ENCODE data around the gene PPP2R5B. TPM values are rescaled to one million over a fixed set of nuclear protein-coding genes. Genes with fewer than 3 reads are reported as not detected.

PPP2R5B gene
- total RNA-seq, 1 donor from 2014 or later, result 115 TPM

- Histone ChIP-seq H3K27ac (peak overlapping the region; percentile 90 to 92), H3K36me3 (no peaks in the 10 kb centered on the region), H3K27me3 (no peaks in the 10 kb centered on the region), H3K9me3 (no peaks in the 10 kb centered on the region), H3K4me3 (no peak overlapping the region), H3K4me1 (peaks cover 3 to 13% of the 10 kb centered on the region in 2 donors)
- intact Hi-C loops (cut with DNase I), result no loop called here
- no peak for TF ChIP-seq CTCF (IDR thresholded peaks at IDR 0.05)
- no peak for DNase-seq (ENCODE audit: low spot score in 2 of 2)
Observed at GRCh38 chr11:64881476-64881875, 43.0 kb upstream of the PPP2R5B start.

GRCh38 chr11:64882243-64882642 lies 42.2 kb upstream of the PPP2R5B start:
- DNase-seq (ENCODE audit: low spot score in 2 of 2), result no peak
- no peaks in the 10 kb centered on the region for H3K36me3 ChIP-seq
- no peaks in the 10 kb centered on the region for H3K27me3 ChIP-seq
- H3K9me3 ChIP-seq, result no peaks in the 10 kb centered on the region
- H3K4me1 ChIP-seq, result peaks cover 3 to 13% of the 10 kb centered on the region in 2 donors
- peak overlapping the region; percentile 90 to 92 for H3K27ac ChIP-seq
- H3K4me3 ChIP-seq, result no peak overlapping the region
- TF ChIP-seq CTCF (IDR thresholded peaks at IDR 0.05), result no peak
- intact Hi-C loops (cut with DNase I), result loop anchor here (1.0 kb wide), 1 partner anchor 26 kb away; no protein-coding TSS in a partner anchor

DNA sequence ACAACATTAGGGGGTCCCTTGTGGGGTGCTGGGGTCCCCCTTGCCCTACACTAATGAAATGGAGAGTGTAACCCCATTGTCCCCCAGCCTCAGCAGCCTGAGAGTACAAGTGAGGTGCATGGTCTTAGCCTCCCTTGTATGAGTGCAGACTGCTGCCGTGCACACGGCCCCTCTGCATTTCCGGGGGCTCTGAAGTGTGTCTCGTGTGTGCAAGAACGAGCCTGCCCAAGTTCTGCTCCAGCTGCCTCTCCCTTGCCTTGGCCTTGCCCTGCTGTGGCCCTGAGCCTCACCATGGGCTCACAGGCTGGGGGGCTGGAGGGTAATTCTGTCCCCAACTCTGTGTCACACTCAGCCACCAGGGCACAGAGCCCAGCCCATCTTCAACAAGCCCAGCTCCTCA lies 40.9 kb upstream of the PPP2R5B start:
- no peaks in the 10 kb centered on the region for H3K9me3 ChIP-seq
- H3K4me3 ChIP-seq, result no peak overlapping the region
- peak overlapping the region; percentile 90 to 92 for H3K27ac ChIP-seq
- peaks cover 8 to 18% of the 10 kb centered on the region in 2 donors for H3K4me1 ChIP-seq
- intact Hi-C loops (cut with DNase I), result no loop called here
- H3K27me3 ChIP-seq, result no peaks in the 10 kb centered on the region
- H3K36me3 ChIP-seq, result no peaks in the 10 kb centered on the region
- no peak for TF ChIP-seq CTCF (IDR thresholded peaks at IDR 0.05)
- DNase-seq (ENCODE audit: low spot score in 2 of 2), result no peak

- Histone ChIP-seq H3K27me3 (no peaks in the 10 kb centered on the region), H3K27ac (peak overlapping the region; percentile 90 to 92), H3K9me3 (no peaks in the 10 kb centered on the region), H3K36me3 (no peaks in the 10 kb centered on the region), H3K4me1 (peaks cover 8 to 18% of the 10 kb centered on the region in 2 donors), H3K4me3 (no peak overlapping the region)
- TF ChIP-seq CTCF (IDR thresholded peaks at IDR 0.05), result no peak
- intact Hi-C loops (cut with DNase I), result no loop called here
- DNase-seq (ENCODE audit: low spot score in 2 of 2), result no peak
Observed at GRCh38 chr11:64884019-64884418, 40.5 kb upstream of the PPP2R5B start.

GRCh38 chr11:64885367-64886286 lies 38.9 kb upstream of the PPP2R5B start:
- intact Hi-C loops (cut with DNase I), result no loop called here
- H3K36me3 ChIP-seq, result no peaks in the 10 kb centered on the region
- no peak overlapping the region for H3K4me3 ChIP-seq
- DNase-seq (ENCODE audit: low spot score in 2 of 2), result no peak
- H3K27ac ChIP-seq, result no peak overlapping the region
- H3K9me3 ChIP-seq, result no peaks in the 10 kb centered on the region
- TF ChIP-seq CTCF (IDR thresholded peaks at IDR 0.05), result no peak
- H3K27me3 ChIP-seq, result no peaks in the 10 kb centered on the region
- H3K4me1 ChIP-seq, result peaks cover 8 to 12% of the 10 kb centered on the region in 2 donors

Measured in ascending aorta (tissue), 2 donors.